ENCODE data around the gene TRIM17.
A peak's percentile ranks its signal among the peaks of the same experiment; 100 is the strongest.

The TRIM17 gene

DNA sequence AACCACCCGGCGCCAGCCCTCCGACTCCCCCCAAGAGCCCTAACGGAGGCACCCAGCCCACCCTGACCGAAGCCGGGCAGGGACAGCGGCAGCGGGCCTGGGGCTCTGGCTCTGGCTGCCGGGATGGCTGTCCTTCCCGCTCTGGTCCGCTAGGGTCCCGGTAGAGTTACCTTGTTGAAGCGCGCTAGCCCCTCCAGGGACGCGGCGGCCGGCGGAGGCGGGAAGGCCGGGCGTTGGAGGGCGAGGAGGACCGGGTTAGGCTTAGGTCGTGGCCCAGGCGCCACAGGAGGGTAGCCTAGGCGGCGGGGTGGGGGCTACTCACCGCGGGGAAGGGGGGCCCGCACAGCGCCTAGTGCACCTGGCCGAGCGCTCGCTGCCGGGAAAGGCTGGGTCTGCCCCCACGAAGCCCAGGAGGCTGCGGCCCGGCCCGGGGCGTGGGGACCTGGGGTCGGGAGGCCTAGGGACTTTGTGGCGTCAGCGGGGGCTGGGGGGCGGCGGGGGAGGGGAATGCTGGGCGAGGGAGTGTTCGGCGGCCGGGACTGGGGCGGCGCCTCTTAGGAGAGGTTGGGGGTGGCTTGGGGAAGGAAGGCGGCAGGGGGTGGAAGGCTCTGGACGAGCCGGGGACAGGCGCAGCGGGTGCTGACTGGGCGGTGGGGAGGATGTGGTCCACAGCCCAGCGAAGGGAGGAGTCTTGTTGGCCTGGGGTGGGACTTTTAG is at the start of gene TRIM17:
TSS of gene TRIM17 (minus strand) at position 645 of the 717 bp plus-strand sequence. CDS start 1,789 bp downstream, outside the sequence.
- no peak for DNase-seq (ENCODE audit: low read depth, low spot score)

DNA sequence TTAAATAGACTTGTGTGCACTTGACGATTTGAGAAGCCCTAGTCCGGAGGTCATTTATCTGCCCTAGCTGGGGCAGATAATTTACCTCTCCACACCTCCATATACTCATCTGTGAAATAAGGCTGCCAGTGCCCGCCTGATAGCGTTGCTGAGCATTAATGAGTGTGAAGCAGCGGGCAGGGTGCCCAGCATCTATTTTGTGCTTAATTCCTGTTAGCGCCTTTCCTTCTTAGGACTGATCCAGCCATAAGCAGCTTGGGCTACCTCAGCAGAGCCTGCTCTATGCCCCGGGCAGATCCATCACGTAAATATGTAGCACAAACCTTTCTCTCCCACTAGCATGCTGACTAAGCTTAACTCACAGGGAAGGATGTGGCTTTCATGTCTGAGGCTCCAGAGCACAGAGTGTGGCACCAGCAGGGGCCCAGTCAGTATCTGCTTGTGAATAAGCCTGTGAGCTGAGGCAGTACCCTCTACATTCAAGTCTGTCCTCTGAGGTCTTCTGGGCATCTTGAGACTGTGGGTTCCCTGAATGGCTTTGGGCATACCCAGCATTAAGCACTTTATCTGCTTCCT is 49.0 kb upstream of the TRIM17 start:
- no peak for DNase-seq (ENCODE audit: low read depth, low spot score)

GRCh38 chr1:228465141-228465540 is 48.5 kb upstream of the TRIM17 start:
- DNase-seq (ENCODE audit: low read depth, low spot score): no peak

DNA sequence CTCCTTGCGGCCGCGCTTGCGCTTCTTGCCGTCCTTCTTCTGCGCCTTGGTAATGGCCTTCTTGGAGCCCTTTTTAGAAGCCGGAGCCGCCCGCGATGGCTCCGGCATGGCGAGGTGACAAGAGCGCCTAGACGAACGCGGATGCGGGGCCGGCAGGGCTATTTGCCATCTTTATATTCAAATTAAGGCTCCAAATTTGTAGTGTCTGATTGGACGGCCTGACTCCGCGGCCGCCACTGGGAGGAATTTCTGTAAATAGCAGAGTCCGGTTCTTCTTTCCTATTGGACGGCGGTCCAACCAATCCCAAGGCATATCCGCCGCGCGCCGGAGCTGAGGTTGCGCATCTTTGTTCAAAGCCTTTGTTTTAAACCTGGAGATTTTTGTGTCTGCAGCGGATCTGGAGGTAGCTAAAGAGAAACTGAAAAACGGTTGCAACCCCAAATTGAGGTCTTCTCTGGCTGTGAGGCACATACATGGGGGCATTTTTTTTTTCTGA is 47.9 kb upstream of the TRIM17 start:
- no peak for DNase-seq (ENCODE audit: low read depth, low spot score)

- DNase-seq (ENCODE audit: low read depth, low spot score): no peak
These were observed 47.1 kb upstream of the TRIM17 start for GRCh38 chr1:228463559-228464455.

DNA sequence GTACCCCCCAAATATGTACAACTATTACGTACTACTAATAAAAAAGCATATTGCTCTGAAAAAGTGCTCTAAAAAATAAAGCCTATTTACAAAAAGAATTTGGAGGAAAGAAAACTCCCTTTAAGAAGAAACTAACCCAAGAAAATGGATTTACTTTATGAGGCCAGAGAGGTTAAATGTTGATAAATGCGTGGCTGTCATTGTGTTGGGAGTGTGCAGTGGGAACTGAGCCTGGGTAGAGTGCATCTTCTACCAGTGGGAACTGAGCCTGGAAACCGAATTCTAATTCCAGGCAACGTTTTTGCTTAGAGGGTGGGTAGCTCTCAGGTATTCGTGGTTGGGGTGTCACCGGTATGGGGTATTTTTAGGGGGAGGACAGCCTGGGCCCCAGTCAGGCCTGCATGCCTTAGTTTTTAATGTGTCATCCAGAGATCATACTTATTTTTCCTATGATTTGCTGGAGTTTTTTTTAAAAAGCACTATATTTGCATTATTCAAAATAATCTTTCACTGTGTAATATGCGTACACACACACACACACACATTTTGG is 46.4 kb upstream of the TRIM17 start:
- DNase-seq (ENCODE audit: low read depth, low spot score): no peak

GRCh38 chr1:228462560-228462959 is 45.9 kb upstream of the TRIM17 start:
- no peak for DNase-seq (ENCODE audit: low read depth, low spot score)

DNA sequence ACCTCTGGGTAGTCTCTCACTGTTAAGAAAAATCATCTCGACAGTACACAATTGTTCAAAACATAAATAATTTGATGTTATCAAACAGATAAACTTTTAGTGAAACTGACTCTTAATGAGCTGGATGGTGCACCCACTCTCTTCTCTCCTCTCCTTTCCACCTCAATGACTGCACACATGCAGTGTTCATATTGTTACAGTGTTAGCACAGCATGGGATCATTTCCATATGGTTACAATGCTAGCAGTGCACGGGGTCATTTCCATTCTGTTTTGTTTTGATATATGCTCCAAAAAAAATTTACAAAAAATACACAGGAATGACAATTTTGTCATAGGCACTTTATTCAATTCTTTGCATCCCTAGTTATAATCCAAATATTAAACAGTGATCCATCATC is 44.2 kb upstream of the TRIM17 start:
- no peak for DNase-seq (ENCODE audit: low read depth, low spot score)

DNA sequence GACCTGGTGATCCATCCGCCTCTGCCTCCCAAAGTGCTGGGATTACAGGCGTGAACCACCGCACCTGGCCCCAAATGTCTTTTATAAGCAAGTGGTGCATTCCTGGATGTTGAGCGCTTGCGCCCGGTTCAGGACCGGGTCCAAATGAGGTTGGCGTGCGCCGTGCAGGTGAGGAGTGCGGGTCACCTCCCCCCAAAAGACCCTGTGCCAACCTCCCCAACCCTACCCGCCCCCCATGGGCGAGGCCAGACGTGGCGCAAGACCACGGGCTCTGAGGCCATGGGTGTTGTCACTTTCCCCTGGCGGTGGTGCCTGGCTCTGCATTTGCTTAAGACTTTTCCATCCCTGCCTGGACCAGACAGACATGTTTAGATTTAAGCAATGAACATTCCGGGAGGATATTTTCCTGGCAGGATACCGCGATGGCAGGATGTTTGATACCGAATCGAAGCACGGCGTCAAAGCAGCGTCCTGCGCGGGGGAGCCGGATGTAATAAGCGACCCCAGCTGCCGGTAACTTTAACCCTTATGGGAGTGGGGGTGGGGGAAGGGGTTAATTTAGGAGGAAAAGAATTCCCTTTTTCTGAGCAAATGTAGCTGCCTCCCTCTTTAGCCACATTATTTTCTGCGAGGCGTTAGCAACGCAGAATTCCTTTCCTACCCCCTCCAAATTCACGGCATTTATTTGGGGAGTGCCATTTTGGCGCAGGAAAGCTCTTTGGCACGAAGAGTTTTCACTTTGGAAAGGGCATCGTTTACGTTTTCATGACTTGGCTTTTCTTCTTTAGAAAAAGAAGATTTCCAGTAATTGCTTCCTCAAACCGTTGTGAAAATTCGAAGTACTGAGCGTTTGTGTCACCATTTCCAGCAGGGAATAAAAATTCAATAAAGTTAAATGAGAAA is 42.7 kb upstream of the TRIM17 start:
- no peak for DNase-seq (ENCODE audit: low read depth, low spot score)

- peak; percentile 91 for DNase-seq (ENCODE audit: low read depth, low spot score)
These were observed 40.9 kb upstream of the TRIM17 start for GRCh38 chr1:228457396-228458176.

DNA sequence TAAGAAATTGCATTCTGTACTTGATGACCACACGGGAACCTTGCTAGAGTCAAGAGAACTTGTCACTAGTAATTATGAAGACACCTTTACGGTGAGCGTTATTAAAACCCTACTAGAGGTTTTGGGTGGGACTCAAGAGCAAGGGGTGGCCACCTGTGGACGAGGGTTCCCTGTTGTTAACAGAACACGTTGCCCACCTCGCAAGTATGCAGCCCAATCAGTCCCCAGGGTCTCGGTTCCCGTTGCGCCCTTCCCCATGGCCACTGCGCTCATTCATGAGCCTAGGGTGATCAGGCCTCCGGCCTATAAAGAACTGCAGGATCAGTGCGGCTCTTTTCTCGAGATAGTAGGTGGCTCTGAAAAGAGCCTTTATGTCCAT is 40.3 kb upstream of the TRIM17 start:
- DNase-seq (ENCODE audit: low read depth, low spot score): no peak

DNA sequence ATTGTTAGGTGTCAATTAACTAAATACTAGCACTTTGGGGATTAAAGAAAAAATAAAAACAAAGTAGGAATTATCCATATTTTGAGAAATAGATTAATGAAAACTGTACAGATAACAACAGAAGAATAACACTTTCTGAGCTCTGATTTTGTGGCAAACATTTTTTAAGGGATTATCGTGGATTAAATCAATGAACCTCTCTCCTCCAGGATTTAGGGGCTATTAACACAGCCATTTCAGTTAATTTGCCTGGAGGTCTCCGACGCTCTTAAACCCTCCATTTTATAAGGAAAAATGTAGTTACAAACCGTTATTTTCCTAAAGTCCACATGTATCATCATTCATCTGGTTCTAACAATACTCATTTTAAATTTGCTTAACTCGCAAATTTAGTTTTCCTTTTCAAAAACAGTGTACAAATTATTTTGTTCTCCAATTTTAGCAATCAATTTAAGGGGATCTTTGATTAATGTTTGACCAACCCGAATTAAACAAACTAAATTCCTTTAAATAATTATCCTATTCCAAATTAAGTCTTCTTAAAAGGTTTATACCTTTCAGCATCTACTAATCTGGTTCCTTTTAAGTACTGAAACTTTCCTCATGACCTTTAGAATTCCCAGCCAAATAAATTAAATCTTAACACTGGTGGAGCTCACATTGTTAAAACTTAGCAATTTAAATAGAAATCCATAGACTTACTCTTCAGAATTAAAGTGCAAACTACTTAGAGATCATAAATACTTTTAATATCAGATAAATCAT is 39.8 kb upstream of the TRIM17 start:
- DNase-seq (ENCODE audit: low read depth, low spot score): no peak

- DNase-seq (ENCODE audit: low read depth, low spot score): no peak
These were observed 39.1 kb upstream of the TRIM17 start for GRCh38 chr1:228455715-228456114.

GRCh38 chr1:228454238-228454637 is 37.6 kb upstream of the TRIM17 start:
- no peak for DNase-seq (ENCODE audit: low read depth, low spot score)

DNA sequence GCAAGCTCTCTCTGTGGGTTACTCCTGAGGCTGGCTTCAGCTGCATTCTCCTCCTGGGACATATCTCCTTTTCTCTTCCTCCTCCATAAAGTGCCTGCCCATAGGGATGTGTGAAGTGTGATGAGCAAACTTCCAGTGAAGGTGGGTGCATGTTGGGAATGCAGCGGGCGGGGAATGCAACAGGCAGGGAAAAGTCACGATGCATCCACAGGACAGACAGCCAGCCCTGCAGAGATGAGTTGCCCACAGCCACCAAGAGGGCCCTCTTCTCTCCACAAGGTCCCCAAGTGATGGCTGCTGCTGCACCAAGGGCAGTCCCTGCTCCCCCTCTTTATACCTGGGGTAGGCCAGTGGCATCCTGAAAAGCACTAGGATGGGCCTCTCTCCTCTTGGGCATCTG is 37.0 kb upstream of the TRIM17 start:
- DNase-seq (ENCODE audit: low read depth, low spot score): no peak

- no peak for DNase-seq (ENCODE audit: low read depth, low spot score)
These were observed 36.4 kb upstream of the TRIM17 start for GRCh38 chr1:228453022-228453560.

- DNase-seq (ENCODE audit: low read depth, low spot score): no peak
These were observed 35.7 kb upstream of the TRIM17 start for GRCh38 chr1:228452194-228453021.

- no peak for DNase-seq (ENCODE audit: low read depth, low spot score)
These were observed 33.5 kb upstream of the TRIM17 start for GRCh38 chr1:228450200-228450599.

Data from brain pericyte (primary cell).